ENCODE data around the gene CD99. TPM values are rescaled to one million over a fixed set of nuclear protein-coding genes. Genes with fewer than 3 reads are reported as not detected.
A peak's percentile ranks its signal among the peaks of the same experiment; 100 is the strongest.

CD99 gene
- 100 to 1,000 TPM; 205 to 215 TPM for total RNA-seq

- DNase-seq = peak; percentile 87
- CTCF ChIA-PET = no interaction called here
- peak within 1 kb of the TSS; percentile 99 for H3K27ac Mint-ChIP-seq
- H3K9me3 Mint-ChIP-seq = no peaks in the 10 kb centered on the region
- peaks cover 28% of the 10 kb centered on the region for H3K4me1 Mint-ChIP-seq (ENCODE audit: low read depth)
- no peaks in the 10 kb centered on the region for H3K27me3 Mint-ChIP-seq (ENCODE audit: low read depth)
- H3K4me3 Mint-ChIP-seq = peak within 1 kb of the TSS; percentile 99
- H3K36me3 Mint-ChIP-seq (ENCODE audit: low read depth) = peaks cover 29% of the 10 kb centered on the region
- intact Hi-C loops (cut with micrococcal nuclease) = loop anchor here (5.0 to 10.0 kb wide), 3 partner anchors 1024 to 1224 kb away; partner anchors contain the start of genes AKAP17A and PRKX
Observed at GRCh38 chrX:2690856-2691542, at the start of gene CD99. Gene CD99 (plus strand): TSS chrX:2691295. CDS start chrX:2691361, 66 bp downstream.

- Mint-ChIP-seq H3K27ac (no peak overlapping the region), H3K36me3 (ENCODE audit: low read depth) (peaks cover 18% of the 10 kb centered on the region), H3K4me1 (ENCODE audit: low read depth) (peaks cover 8% of the 10 kb centered on the region), H3K27me3 (ENCODE audit: low read depth) (no peaks in the 10 kb centered on the region), H3K9me3 (no peaks in the 10 kb centered on the region), H3K4me3 (no peak overlapping the region)
- no peak for DNase-seq
- intact Hi-C loops (cut with micrococcal nuclease) = loop anchor here (10.0 kb wide), 1 partner anchor 393 kb away; no protein-coding TSS in a partner anchor
- CTCF ChIA-PET = no interaction called here
Observed at GRCh38 chrX:2642146-2642545, 48.9 kb upstream of the CD99 start.

GRCh38 chrX:2642791-2643190 lies 48.3 kb upstream of the CD99 start:
- H3K9me3 Mint-ChIP-seq = no peaks in the 10 kb centered on the region
- H3K4me3 Mint-ChIP-seq = no peak overlapping the region
- peaks cover 14% of the 10 kb centered on the region for H3K4me1 Mint-ChIP-seq (ENCODE audit: low read depth)
- no peak for DNase-seq
- peaks cover 18% of the 10 kb centered on the region for H3K36me3 Mint-ChIP-seq (ENCODE audit: low read depth)
- no peaks in the 10 kb centered on the region for H3K27me3 Mint-ChIP-seq (ENCODE audit: low read depth)
- CTCF ChIA-PET = no interaction called here
- H3K27ac Mint-ChIP-seq = no peak overlapping the region
- intact Hi-C loops (cut with micrococcal nuclease) = loop anchor here (10.0 kb wide), 1 partner anchor 392 kb away; no protein-coding TSS in a partner anchor

GRCh38 chrX:2643880-2644279 lies 47.2 kb upstream of the CD99 start:
- H3K4me1 Mint-ChIP-seq (ENCODE audit: low read depth) = peaks cover 21% of the 10 kb centered on the region
- no peak for DNase-seq
- CTCF ChIA-PET = no interaction called here
- intact Hi-C loops (cut with micrococcal nuclease) = loop anchor here (1.0 to 10.0 kb wide), 4 partner anchors 66 to 391 kb away; no protein-coding TSS in a partner anchor
- H3K27me3 Mint-ChIP-seq (ENCODE audit: low read depth) = no peaks in the 10 kb centered on the region
- H3K9me3 Mint-ChIP-seq = no peaks in the 10 kb centered on the region
- peaks cover 16% of the 10 kb centered on the region for H3K36me3 Mint-ChIP-seq (ENCODE audit: low read depth)
- no peak overlapping the region for H3K27ac Mint-ChIP-seq
- no peak overlapping the region for H3K4me3 Mint-ChIP-seq

GRCh38 chrX:2645563-2645962 lies 45.5 kb upstream of the CD99 start:
- intact Hi-C loops (cut with micrococcal nuclease) = loop anchor here (10.0 kb wide), 1 partner anchor 389 kb away; no protein-coding TSS in a partner anchor
- CTCF ChIA-PET = no interaction called here
- DNase-seq = no peak
- no peak overlapping the region for H3K4me3 Mint-ChIP-seq
- peaks cover 21% of the 10 kb centered on the region for H3K4me1 Mint-ChIP-seq (ENCODE audit: low read depth)
- no peaks in the 10 kb centered on the region for H3K27me3 Mint-ChIP-seq (ENCODE audit: low read depth)
- H3K36me3 Mint-ChIP-seq (ENCODE audit: low read depth) = peaks cover 13% of the 10 kb centered on the region
- no peak overlapping the region for H3K27ac Mint-ChIP-seq
- H3K9me3 Mint-ChIP-seq = no peaks in the 10 kb centered on the region

- Mint-ChIP-seq H3K27ac (peak overlapping the region; percentile 37), H3K4me1 (ENCODE audit: low read depth) (peaks cover 21% of the 10 kb centered on the region), H3K36me3 (ENCODE audit: low read depth) (peaks cover 9% of the 10 kb centered on the region), H3K27me3 (ENCODE audit: low read depth) (no peaks in the 10 kb centered on the region), H3K9me3 (no peaks in the 10 kb centered on the region), H3K4me3 (no peak overlapping the region)
- CTCF ChIA-PET = no interaction called here
- peak; percentile 24 for DNase-seq
- intact Hi-C loops (cut with micrococcal nuclease) = loop anchor here (2.0 to 10.0 kb wide), 2 partner anchors 49 to 387 kb away; no protein-coding TSS in a partner anchor
Observed at GRCh38 chrX:2647627-2648026, 43.5 kb upstream of the CD99 start.

GRCh38 chrX:2650037-2650436 lies 41.1 kb upstream of the CD99 start:
- H3K27ac Mint-ChIP-seq = no peak overlapping the region
- peaks cover 9% of the 10 kb centered on the region for H3K36me3 Mint-ChIP-seq (ENCODE audit: low read depth)

GRCh38 chrX:2650865-2651264 lies 40.2 kb upstream of the CD99 start:
- no peaks in the 10 kb centered on the region for H3K27me3 Mint-ChIP-seq (ENCODE audit: low read depth)
- no peak overlapping the region for H3K4me3 Mint-ChIP-seq
- peak overlapping the region; percentile 39 for H3K27ac Mint-ChIP-seq
- H3K4me1 Mint-ChIP-seq (ENCODE audit: low read depth) = peaks cover 21% of the 10 kb centered on the region
- H3K9me3 Mint-ChIP-seq = no peaks in the 10 kb centered on the region
- intact Hi-C loops (cut with micrococcal nuclease) = no loop called here
- DNase-seq = no peak
- CTCF ChIA-PET = no interaction called here
- H3K36me3 Mint-ChIP-seq (ENCODE audit: low read depth) = peaks cover 13% of the 10 kb centered on the region

More at GRCh38 chrX:2650037-2650436, 41.1 kb upstream of the CD99 start:
- Mint-ChIP-seq H3K4me1 (ENCODE audit: low read depth) (peaks cover 21% of the 10 kb centered on the region), H3K4me3 (no peak overlapping the region), H3K9me3 (no peaks in the 10 kb centered on the region), H3K27me3 (ENCODE audit: low read depth) (no peaks in the 10 kb centered on the region)
- no peak for DNase-seq
- CTCF ChIA-PET = no interaction called here
- intact Hi-C loops (cut with micrococcal nuclease) = no loop called here

- CTCF ChIA-PET = no interaction called here
- no peak for DNase-seq
- no peak overlapping the region for H3K27ac Mint-ChIP-seq
- peaks cover 13% of the 10 kb centered on the region for H3K4me1 Mint-ChIP-seq (ENCODE audit: low read depth)
- intact Hi-C loops (cut with micrococcal nuclease) = no loop called here
- H3K36me3 Mint-ChIP-seq (ENCODE audit: low read depth) = peaks cover 8% of the 10 kb centered on the region
- H3K4me3 Mint-ChIP-seq = no peak overlapping the region
- no peaks in the 10 kb centered on the region for H3K9me3 Mint-ChIP-seq
- no peaks in the 10 kb centered on the region for H3K27me3 Mint-ChIP-seq (ENCODE audit: low read depth)
Observed at GRCh38 chrX:2652106-2652505, 39.0 kb upstream of the CD99 start.

GRCh38 chrX:2654436-2655340 lies 36.4 kb upstream of the CD99 start:
- CTCF ChIA-PET = no interaction called here
- peaks cover 8% of the 10 kb centered on the region for H3K36me3 Mint-ChIP-seq (ENCODE audit: low read depth)
- no peaks in the 10 kb centered on the region for H3K4me1 Mint-ChIP-seq (ENCODE audit: low read depth)
- H3K9me3 Mint-ChIP-seq = no peaks in the 10 kb centered on the region
- no peak for DNase-seq
- H3K27me3 Mint-ChIP-seq (ENCODE audit: low read depth) = no peaks in the 10 kb centered on the region
- H3K4me3 Mint-ChIP-seq = no peak overlapping the region
- intact Hi-C loops (cut with micrococcal nuclease) = no loop called here
- H3K27ac Mint-ChIP-seq = no peak overlapping the region

GRCh38 chrX:2656257-2656836 lies 34.7 kb upstream of the CD99 start:
- DNase-seq = no peak
- Mint-ChIP-seq H3K4me3 (no peak overlapping the region), H3K27me3 (ENCODE audit: low read depth) (no peaks in the 10 kb centered on the region), H3K9me3 (no peaks in the 10 kb centered on the region), H3K27ac (no peak overlapping the region), H3K36me3 (ENCODE audit: low read depth) (peaks cover 4% of the 10 kb centered on the region), H3K4me1 (ENCODE audit: low read depth) (no peaks in the 10 kb centered on the region)
- intact Hi-C loops (cut with micrococcal nuclease) = no loop called here
- CTCF ChIA-PET = no interaction called here

- no peaks in the 10 kb centered on the region for H3K27me3 Mint-ChIP-seq (ENCODE audit: low read depth)
- no peak overlapping the region for H3K4me3 Mint-ChIP-seq
- CTCF ChIA-PET = no interaction called here
- peaks cover 4% of the 10 kb centered on the region for H3K36me3 Mint-ChIP-seq (ENCODE audit: low read depth)
- no peak for DNase-seq
- H3K4me1 Mint-ChIP-seq (ENCODE audit: low read depth) = no peaks in the 10 kb centered on the region
- intact Hi-C loops (cut with micrococcal nuclease) = no loop called here
- H3K27ac Mint-ChIP-seq = no peak overlapping the region
- no peaks in the 10 kb centered on the region for H3K9me3 Mint-ChIP-seq
Observed at GRCh38 chrX:2657532-2658113, 33.5 kb upstream of the CD99 start.

Measured in activated naive CD4-positive, alpha-beta T cell treated with anti-CD3 and anti-CD28 coated beads for 36 hours (primary cell).